Right lobe of liver (tissue), 4 donors: ENCODE measurements around the gene PDP2.

Experiments
- POLR2A ChIP-seq: fragments of 450-650 bp; IDR thresholded peaks from one replicate; pipeline ENCODE4 v1.6.1; 2017; ENCODE audit warnings: antibody characterized with exemption, mild to moderate bottlenecking
- TF ChIP-seq, protein P1 (sequence below), 4 donors: fragments of 200-600 bp in 3 of 4; fragments of 450-650 bp in 1 of 4; IDR thresholded peaks; one replicate each; pipeline versions ENCODE4 v1.5.1 to v1.8.0; 2016 to 2022; ENCODE audit warnings: antibody characterized with exemption in 4 of 4, mild to moderate bottlenecking in 2 of 4
- donor health status: DM: no; HTN: no; CAD: no.
- donor health status: DM: no; HTN: no; CAD: no.
- donor health status: DM: no; HTN: yes; CAD: no.

DNA sequence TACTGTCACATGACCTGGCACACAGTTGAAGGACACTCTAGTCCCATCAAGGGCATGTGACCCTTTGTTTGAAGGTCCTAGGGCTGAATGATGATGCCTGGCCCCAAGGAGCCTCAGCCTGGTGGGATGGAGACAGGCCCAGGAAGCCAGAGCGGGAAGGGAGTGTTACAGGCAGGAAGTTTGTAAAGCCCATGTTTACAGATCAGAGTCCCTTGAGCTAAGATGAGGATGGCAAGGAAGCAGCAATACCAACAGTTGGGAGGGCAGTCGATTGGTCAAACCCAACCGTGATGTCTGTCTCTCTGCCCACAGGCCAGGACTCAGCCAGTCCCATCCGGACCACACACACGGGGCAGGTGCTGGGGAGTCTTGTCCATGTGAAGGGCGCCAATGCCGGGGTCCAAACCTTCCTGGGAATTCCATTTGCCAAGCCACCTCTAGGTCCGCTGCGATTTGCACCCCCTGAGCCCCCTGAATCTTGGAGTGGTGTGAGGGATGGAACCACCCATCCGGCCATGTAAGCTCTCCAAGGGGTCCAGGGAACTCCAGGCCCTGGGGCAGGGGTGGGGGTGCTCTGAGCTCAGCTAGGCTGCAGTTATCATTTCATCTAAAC lies 57.5 kb downstream of the PDP2 start:
- TF ChIP-seq, protein P1, sequence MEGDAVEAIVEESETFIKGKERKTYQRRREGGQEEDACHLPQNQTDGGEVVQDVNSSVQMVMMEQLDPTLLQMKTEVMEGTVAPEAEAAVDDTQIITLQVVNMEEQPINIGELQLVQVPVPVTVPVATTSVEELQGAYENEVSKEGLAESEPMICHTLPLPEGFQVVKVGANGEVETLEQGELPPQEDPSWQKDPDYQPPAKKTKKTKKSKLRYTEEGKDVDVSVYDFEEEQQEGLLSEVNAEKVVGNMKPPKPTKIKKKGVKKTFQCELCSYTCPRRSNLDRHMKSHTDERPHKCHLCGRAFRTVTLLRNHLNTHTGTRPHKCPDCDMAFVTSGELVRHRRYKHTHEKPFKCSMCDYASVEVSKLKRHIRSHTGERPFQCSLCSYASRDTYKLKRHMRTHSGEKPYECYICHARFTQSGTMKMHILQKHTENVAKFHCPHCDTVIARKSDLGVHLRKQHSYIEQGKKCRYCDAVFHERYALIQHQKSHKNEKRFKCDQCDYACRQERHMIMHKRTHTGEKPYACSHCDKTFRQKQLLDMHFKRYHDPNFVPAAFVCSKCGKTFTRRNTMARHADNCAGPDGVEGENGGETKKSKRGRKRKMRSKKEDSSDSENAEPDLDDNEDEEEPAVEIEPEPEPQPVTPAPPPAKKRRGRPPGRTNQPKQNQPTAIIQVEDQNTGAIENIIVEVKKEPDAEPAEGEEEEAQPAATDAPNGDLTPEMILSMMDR (IDR thresholded peaks at IDR 0.05): no peak
- TF ChIP-seq POLR2A: no peak
